ENCODE data around the gene GSTO1.

The GSTO1 gene

DNA sequence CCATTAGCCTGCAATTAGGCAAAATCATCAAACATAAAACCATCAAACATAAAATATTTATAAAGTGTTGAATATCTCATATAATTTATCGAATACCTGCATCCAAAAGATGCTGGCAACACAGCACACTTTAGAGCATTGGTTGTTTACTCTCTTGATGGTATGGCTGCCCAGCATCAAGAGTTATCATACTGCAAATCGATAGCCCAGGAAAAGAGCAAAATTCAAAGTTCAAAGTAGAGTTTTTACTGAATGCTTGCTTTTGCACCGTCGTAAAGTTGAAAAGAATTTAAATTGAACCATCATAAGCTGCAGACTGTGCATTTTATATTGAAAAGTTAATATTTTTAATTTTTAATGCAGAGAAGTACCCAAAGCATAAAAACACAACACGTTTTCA, 10.1 kb downstream of the GSTO1 start:
- Histone ChIP-seq H3K27me3 (ENCODE audit: control insufficient read depth, insufficient read depth, low read length) (no peaks in the 10 kb centered on the region), H3K36me3 (ENCODE audit: control insufficient read depth, low read depth, low read length) (peaks cover 40% of the 10 kb centered on the region), H3K27ac (ENCODE audit: low read length) (no peak overlapping the region), H3K9me3 (ENCODE audit: control insufficient read depth, low read depth, low read length) (no peaks in the 10 kb centered on the region), H3K9ac (ENCODE audit: low read length) (no peak overlapping the region), H3K4me1 (ENCODE audit: control insufficient read depth, low read depth, low read length) (no peaks in the 10 kb centered on the region), H3K4me3 (ENCODE audit: low read length) (no peak overlapping the region)

DNA sequence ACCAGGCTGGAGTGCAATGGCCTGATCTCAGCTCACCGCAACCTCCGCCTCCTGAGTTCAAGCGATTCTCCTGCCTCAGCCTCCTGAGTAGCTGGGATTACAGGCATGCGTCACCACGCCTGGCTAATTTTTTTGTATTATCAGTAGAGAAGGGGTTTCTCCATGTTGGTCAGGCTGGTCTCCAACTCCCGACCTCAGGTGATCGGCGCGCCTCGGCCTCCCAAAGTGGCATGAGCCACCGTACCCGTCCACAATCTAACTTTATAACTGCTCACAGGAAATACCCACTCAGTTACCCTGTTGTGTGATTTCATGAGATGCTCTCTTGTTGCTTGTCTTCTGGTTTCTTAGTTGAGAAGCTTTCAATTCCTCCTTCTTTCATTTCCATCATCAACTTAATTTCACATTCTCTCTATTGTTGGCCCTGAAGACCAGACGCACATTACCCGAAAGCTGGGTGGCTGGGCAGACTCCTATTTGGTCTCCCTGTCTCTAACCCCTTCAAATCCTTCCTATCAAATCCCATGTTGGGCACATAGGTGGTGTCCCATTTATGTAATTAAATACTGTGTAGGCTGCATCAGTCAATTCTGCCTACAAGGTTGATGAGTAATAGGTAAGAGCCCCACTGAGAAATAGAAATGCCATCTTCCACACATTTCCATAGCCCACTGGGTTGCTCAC, 13.2 kb downstream of the GSTO1 start:
- Histone ChIP-seq H3K27ac (ENCODE audit: low read length) (no peak overlapping the region), H3K4me3 (ENCODE audit: low read length) (peak overlapping the region; percentile 80), H3K9ac (ENCODE audit: low read length) (peak overlapping the region; percentile 87), H3K9me3 (ENCODE audit: control insufficient read depth, low read depth, low read length) (no peaks in the 10 kb centered on the region), H3K27me3 (ENCODE audit: control insufficient read depth, insufficient read depth, low read length) (no peaks in the 10 kb centered on the region), H3K36me3 (ENCODE audit: control insufficient read depth, low read depth, low read length) (peaks cover 23% of the 10 kb centered on the region), H3K4me1 (ENCODE audit: control insufficient read depth, low read depth, low read length) (no peaks in the 10 kb centered on the region)

DNA sequence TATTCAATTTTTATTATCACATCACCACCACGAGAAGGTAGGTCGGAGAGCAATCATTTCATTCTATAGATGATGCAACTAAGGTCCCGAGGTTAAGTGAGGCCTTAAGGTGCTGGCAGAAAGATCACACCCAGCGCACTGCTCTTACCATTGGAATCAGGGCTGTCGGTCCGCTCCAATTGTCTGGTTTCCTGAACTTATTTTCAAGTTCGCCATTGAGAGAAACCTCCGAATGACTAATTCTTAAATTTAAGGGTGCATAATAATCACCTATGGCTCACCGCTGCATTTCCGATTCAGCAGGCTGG, 13.7 kb downstream of the GSTO1 start:
- Histone ChIP-seq H3K4me1 (ENCODE audit: control insufficient read depth, low read depth, low read length) (no peaks in the 10 kb centered on the region), H3K9ac (ENCODE audit: low read length) (peak overlapping the region; percentile 87), H3K36me3 (ENCODE audit: control insufficient read depth, low read depth, low read length) (peaks cover 23% of the 10 kb centered on the region), H3K27me3 (ENCODE audit: control insufficient read depth, insufficient read depth, low read length) (no peaks in the 10 kb centered on the region), H3K4me3 (ENCODE audit: low read length) (peak overlapping the region; percentile 80), H3K27ac (ENCODE audit: low read length) (no peak overlapping the region), H3K9me3 (ENCODE audit: control insufficient read depth, low read depth, low read length) (no peaks in the 10 kb centered on the region)

DNA sequence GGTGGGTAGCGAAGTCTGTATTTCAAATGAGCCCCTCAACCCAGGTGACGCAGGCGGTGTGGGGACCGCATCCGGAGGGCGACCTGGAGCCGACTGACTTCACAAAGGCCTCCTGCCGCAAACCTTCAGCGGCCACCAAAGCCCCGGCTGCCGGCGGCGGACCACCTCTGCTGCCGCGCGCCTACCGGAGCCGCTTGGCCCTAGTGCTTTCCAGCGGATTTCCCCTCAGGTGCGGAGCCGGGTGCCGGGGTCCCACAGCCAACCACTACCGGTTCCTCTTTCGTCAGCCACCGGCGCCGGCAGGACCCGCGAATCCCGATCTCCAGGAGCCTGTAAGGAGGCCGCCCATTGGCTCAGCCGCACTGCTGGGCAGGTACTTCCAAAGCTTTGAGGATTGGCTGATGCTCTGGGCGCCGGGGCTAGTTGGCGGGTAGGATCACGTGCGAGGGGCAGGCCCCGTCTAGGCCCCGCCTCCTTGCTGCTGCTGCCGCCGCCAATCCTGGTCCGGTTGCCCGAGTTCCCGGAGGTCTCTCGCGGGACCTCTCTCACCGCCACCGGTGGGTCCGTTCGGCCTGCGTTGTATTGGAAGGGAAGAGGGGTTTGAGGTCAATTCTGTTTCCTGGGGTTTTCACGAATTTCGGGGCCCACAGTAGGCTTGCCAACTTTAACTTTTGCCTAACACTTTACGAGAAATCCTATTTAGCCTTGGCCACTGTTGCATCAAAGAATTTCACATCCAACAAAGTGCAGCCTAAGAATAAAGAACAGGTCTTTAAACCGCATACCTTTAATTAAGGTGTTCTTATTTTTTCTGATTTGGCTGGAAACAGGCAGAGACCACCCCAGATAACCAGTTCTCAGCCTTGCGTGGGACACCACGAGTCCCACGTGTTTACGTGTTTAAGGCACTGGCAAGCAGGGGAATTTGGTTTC, 14.3 kb downstream of the GSTO1 start, which contains the start of gene GSTO2:
TSS of gene GSTO2 (plus strand) at position 472 of the 933 bp plus-strand sequence. CDS start 5,732 bp downstream, outside the sequence.
- Histone ChIP-seq H3K9ac (ENCODE audit: low read length) (peak within 1 kb of the TSS; percentile 87), H3K36me3 (ENCODE audit: control insufficient read depth, low read depth, low read length) (peaks cover 17% of the 10 kb centered on the region)

DNA sequence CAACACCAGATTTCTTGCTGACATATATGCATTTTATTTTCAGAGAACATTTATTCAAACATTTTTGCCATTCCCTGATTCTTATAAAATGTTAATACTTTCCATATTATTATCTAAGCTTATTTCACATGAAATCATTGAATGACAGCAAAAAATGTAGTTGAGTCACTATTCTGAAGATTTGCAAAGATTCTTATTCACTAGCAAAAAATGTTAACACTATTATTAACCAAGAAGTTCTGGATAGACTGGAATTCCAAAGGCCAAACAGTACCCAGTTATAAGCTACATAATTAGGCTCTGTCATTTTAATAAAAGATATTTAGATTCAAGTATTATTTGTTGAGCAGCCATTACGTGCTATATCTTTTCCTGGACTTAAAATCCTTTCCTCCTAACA, 18.6 kb downstream of the GSTO1 start:
- no peaks in the 10 kb centered on the region for H3K36me3 ChIP-seq (ENCODE audit: control insufficient read depth, low read depth, low read length)
- H3K27ac ChIP-seq (ENCODE audit: low read length): no peak overlapping the region
- peaks cover 7% of the 10 kb centered on the region for H3K4me1 ChIP-seq (ENCODE audit: control insufficient read depth, low read depth, low read length)
- H3K9me3 ChIP-seq (ENCODE audit: control insufficient read depth, low read depth, low read length): no peaks in the 10 kb centered on the region
- peaks cover 21% of the 10 kb centered on the region for H3K27me3 ChIP-seq (ENCODE audit: control insufficient read depth, insufficient read depth, low read length)
- H3K9ac ChIP-seq (ENCODE audit: low read length): no peak overlapping the region
- H3K4me3 ChIP-seq (ENCODE audit: low read length): no peak overlapping the region

More for the DNA sequence above, 14.3 kb downstream of the GSTO1 start, which contains the start of gene GSTO2:
- Histone ChIP-seq H3K27me3 (ENCODE audit: control insufficient read depth, insufficient read depth, low read length) (peaks cover 2% of the 10 kb centered on the region), H3K4me1 (ENCODE audit: control insufficient read depth, low read depth, low read length) (no peaks in the 10 kb centered on the region), H3K9me3 (ENCODE audit: control insufficient read depth, low read depth, low read length) (no peaks in the 10 kb centered on the region), H3K27ac (ENCODE audit: low read length) (peak within 1 kb of the TSS; percentile 74), H3K4me3 (ENCODE audit: low read length) (peak within 1 kb of the TSS; percentile 80)

DNA sequence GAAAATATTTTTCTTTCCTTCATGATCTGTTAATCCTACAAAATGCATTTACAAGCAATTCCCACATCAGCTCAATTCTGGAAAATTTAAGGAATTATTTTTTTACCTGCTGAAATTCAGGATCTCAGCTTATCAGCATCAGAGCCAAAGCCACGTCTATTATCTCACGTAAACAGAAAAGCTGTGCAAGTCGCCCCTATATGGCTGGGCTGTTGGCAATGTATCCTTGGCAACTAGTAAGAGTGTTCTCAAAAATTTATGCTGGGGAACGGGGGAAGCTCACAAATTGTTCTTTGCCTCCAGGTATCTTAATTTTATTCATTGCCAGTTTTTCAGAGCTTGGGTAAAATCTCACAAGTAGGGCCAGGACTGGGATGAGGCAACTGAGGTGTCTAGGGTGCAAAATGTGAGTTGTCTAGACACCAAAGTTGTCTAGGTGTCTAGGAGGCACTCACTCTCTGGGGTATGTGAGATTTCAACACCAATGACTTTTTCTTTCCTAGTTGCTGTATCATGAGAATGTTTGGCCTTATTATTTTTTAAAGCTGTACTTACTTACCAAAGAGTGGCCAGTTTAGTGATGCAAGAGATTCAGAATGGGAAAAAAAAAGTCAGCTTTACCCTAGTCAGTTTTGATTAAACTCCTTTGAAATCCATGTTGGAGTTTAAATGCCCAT, 19.3 kb downstream of the GSTO1 start:
- H3K27me3 ChIP-seq (ENCODE audit: control insufficient read depth, insufficient read depth, low read length): peaks cover 21% of the 10 kb centered on the region
- H3K27ac ChIP-seq (ENCODE audit: low read length): no peak overlapping the region
- H3K4me1 ChIP-seq (ENCODE audit: control insufficient read depth, low read depth, low read length): peaks cover 7% of the 10 kb centered on the region
- peak overlapping the region; percentile 40 for H3K9ac ChIP-seq (ENCODE audit: low read length)
- H3K36me3 ChIP-seq (ENCODE audit: control insufficient read depth, low read depth, low read length): no peaks in the 10 kb centered on the region
- peak overlapping the region; percentile 58 for H3K4me3 ChIP-seq (ENCODE audit: low read length)
- no peaks in the 10 kb centered on the region for H3K9me3 ChIP-seq (ENCODE audit: control insufficient read depth, low read depth, low read length)

DNA sequence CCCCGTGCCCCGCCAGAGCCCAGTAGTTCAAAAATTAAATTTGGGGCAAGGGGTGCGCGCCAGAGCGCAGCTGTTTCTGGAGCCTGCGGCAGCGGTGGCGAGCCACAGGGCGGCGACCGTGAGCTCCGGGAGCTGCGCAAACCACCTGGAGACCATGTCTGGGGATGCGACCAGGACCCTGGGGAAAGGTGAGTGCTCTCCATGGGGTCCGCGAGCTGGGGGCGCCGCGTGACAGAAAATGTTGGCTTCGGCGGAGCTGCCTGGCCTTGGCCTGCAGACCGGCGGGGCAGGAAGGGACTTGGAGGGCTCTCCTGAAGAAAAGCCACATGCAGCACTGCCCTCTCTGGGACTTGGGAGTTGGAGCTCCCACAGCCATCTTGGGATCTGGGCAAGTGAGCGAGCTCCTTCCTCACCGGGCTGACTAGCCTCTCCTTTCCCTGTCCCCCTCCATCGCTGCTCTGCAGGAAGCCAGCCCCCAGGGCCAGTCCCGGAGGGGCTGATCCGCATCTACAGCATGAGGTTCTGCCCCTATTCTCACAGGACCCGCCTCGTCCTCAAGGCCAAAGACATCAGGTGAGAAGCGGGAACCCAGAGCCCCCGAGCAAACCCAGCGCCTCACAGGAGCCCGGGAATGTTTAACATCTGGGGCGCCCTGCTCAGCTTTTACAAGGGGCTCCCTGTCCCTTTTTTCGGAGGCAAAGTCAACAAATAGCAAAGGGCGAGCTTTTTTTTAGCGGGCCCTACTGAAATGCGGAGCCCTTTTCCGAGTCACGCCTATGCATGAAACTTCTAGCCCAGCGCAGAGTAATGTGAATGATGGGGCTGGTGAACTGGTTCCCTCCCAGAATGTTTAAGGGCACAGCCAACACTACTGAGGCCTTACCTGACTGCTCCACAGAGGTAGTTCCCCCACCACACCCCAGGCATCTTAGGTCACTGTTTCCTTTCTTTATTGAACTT, 20.4 kb downstream of the GSTO1 start:
- Histone ChIP-seq H3K27me3 (ENCODE audit: control insufficient read depth, insufficient read depth, low read length) (peaks cover 21% of the 10 kb centered on the region), H3K4me3 (ENCODE audit: low read length) (peak overlapping the region; percentile 58), H3K36me3 (ENCODE audit: control insufficient read depth, low read depth, low read length) (no peaks in the 10 kb centered on the region), H3K27ac (ENCODE audit: low read length) (no peak overlapping the region), H3K9me3 (ENCODE audit: control insufficient read depth, low read depth, low read length) (no peaks in the 10 kb centered on the region), H3K4me1 (ENCODE audit: control insufficient read depth, low read depth, low read length) (peaks cover 7% of the 10 kb centered on the region), H3K9ac (ENCODE audit: low read length) (peak overlapping the region; percentile 40)

DNA sequence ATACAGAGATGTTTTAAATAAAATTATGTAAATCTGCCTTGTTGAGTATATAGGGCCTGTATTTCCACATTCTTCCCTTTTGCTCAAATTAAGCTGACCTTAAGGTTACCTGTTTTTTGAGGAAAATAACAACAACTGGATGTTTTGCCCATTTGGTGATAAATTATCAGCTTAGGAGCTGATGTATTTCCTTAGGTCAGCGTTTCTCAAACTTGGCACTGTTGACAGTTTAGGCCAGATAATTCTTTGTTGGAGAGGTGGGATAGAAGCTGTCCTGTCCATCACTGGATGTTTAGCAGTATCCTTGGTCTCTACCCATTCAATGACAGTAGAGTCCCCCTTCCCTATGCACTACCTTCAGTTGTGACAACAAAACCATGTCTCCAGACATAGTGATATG, 21.5 kb downstream of the GSTO1 start:
- peaks cover 7% of the 10 kb centered on the region for H3K4me1 ChIP-seq (ENCODE audit: control insufficient read depth, low read depth, low read length)
- H3K4me3 ChIP-seq (ENCODE audit: low read length): no peak overlapping the region
- H3K27me3 ChIP-seq (ENCODE audit: control insufficient read depth, insufficient read depth, low read length): peaks cover 21% of the 10 kb centered on the region
- no peak overlapping the region for H3K9ac ChIP-seq (ENCODE audit: low read length)
- H3K36me3 ChIP-seq (ENCODE audit: control insufficient read depth, low read depth, low read length): no peaks in the 10 kb centered on the region
- H3K27ac ChIP-seq (ENCODE audit: low read length): no peak overlapping the region
- H3K9me3 ChIP-seq (ENCODE audit: control insufficient read depth, low read depth, low read length): no peaks in the 10 kb centered on the region

DNA sequence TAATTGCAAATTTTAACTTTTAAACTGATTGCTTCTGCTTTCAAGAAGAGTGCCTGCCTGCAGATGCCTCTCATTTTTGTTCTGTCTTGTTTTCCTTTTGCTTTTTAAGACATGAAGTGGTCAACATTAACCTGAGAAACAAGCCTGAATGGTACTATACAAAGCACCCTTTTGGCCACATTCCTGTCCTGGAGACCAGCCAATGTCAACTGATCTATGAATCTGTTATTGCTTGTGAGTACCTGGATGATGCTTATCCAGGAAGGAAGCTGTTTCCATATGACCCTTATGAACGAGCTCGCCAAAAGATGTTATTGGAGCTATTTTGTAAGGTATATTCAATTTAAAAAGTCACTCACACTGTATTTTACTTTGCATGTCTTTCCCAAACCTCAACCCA, 23.1 kb downstream of the GSTO1 start:
- Histone ChIP-seq H3K36me3 (ENCODE audit: control insufficient read depth, low read depth, low read length) (no peaks in the 10 kb centered on the region), H3K4me3 (ENCODE audit: low read length) (no peak overlapping the region)

DNA sequence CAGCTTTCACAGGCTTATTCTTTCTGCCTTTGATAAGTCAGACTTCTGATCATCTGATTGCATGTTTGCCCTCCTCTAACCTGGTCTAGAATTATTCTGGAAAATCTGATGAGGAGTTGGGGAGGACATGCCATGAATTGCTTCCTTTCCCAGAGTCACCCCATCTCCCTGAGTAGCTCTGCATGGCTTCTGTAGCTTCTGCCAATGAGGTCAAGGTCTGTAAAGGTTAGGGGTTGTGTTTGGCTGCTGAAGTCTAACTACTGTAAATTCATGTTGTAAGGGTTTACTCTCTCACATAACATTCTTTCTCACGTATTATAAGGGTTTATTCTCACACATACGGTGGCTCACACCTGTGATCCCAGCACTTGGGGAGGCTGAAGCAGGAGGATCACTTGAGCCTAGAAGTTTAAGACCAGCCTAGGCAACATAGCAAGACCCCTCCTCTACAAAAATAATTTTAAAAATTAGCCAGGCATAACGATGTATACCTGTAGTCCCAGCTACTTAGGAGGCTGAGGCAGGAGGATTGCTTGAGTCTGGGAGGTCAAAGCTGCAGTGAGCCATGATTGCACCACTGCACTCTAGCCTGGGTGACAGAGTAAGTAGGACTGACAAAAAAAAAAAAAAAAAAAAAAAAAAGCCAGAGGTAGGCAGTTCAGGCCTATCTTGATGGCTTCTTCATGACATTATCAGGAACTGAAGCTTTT, 25.0 kb downstream of the GSTO1 start:
- H3K27me3 ChIP-seq (ENCODE audit: control insufficient read depth, insufficient read depth, low read length): peaks cover 12% of the 10 kb centered on the region
- no peaks in the 10 kb centered on the region for H3K9me3 ChIP-seq (ENCODE audit: control insufficient read depth, low read depth, low read length)
- peaks cover under 1% of the 10 kb centered on the region for H3K4me1 ChIP-seq (ENCODE audit: control insufficient read depth, low read depth, low read length)
- H3K4me3 ChIP-seq (ENCODE audit: low read length): no peak overlapping the region
- H3K9ac ChIP-seq (ENCODE audit: low read length): no peak overlapping the region
- no peak overlapping the region for H3K27ac ChIP-seq (ENCODE audit: low read length)
- no peaks in the 10 kb centered on the region for H3K36me3 ChIP-seq (ENCODE audit: control insufficient read depth, low read depth, low read length)

More for the DNA sequence above, 23.1 kb downstream of the GSTO1 start:
- Histone ChIP-seq H3K4me1 (ENCODE audit: control insufficient read depth, low read depth, low read length) (peaks cover 7% of the 10 kb centered on the region), H3K9ac (ENCODE audit: low read length) (no peak overlapping the region), H3K27me3 (ENCODE audit: control insufficient read depth, insufficient read depth, low read length) (peaks cover 21% of the 10 kb centered on the region), H3K9me3 (ENCODE audit: control insufficient read depth, low read depth, low read length) (no peaks in the 10 kb centered on the region), H3K27ac (ENCODE audit: low read length) (no peak overlapping the region)

Data from iPS-18a (cell line).